ENCODE results near the gene DGKG.

Gene DGKG

GRCh38 chr3:186318135-186318534 is 43.9 kb downstream of the DGKG start:
- DNase-seq (ENCODE audit: low spot score): peak; percentile 37

- DNase-seq (ENCODE audit: low spot score): no peak
Observed at GRCh38 chr3:186317478-186317877, 44.6 kb downstream of the DGKG start.

GRCh38 chr3:186316666-186317260 is 45.3 kb downstream of the DGKG start:
- DNase-seq (ENCODE audit: low spot score): no peak

- DNase-seq (ENCODE audit: low spot score): no peak
Observed at GRCh38 chr3:186315581-186316354, 46.3 kb downstream of the DGKG start.

GRCh38 chr3:186314896-186315295 is 47.1 kb downstream of the DGKG start:
- DNase-seq (ENCODE audit: low spot score): no peak

- DNase-seq (ENCODE audit: low spot score): no peak
Observed at GRCh38 chr3:186311441-186311840, 50.6 kb downstream of the DGKG start.

GRCh38 chr3:186308549-186308948 is 53.5 kb downstream of the DGKG start:
- no peak for DNase-seq (ENCODE audit: low spot score)

- DNase-seq (ENCODE audit: low spot score): no peak
Observed at GRCh38 chr3:186307594-186308221, 54.3 kb downstream of the DGKG start.

- DNase-seq (ENCODE audit: low spot score): no peak
Observed at GRCh38 chr3:186305286-186305685, 56.7 kb downstream of the DGKG start.

GRCh38 chr3:186303965-186304364 is 58.1 kb downstream of the DGKG start:
- no peak for DNase-seq (ENCODE audit: low spot score)

GRCh38 chr3:186299327-186299726 is 62.7 kb downstream of the DGKG start:
- no peak for DNase-seq (ENCODE audit: low spot score)

GRCh38 chr3:186298876-186299275 is 63.2 kb downstream of the DGKG start:
- no peak for DNase-seq (ENCODE audit: low spot score)

GRCh38 chr3:186290796-186291195 is 71.2 kb downstream of the DGKG start:
- DNase-seq (ENCODE audit: low spot score): no peak

- peak; percentile 83 for DNase-seq (ENCODE audit: low spot score)
Observed at GRCh38 chr3:186287711-186288110, 74.3 kb downstream of the DGKG start.

- peak; percentile 44 for DNase-seq (ENCODE audit: low spot score)
Observed at GRCh38 chr3:186286114-186286513, 75.9 kb downstream of the DGKG start.

GRCh38 chr3:186284661-186285060 is 77.4 kb downstream of the DGKG start:
- no peak for DNase-seq (ENCODE audit: low spot score)

- DNase-seq (ENCODE audit: low spot score): no peak
Observed at GRCh38 chr3:186284349-186284652, 77.7 kb downstream of the DGKG start.

- DNase-seq (ENCODE audit: low spot score): peak; percentile 62
Observed at GRCh38 chr3:186283651-186284348, 78.2 kb downstream of the DGKG start.

GRCh38 chr3:186283096-186283495 is 78.9 kb downstream of the DGKG start:
- DNase-seq (ENCODE audit: low spot score): no peak

- DNase-seq (ENCODE audit: low spot score): peak; percentile 71
Observed at GRCh38 chr3:186281176-186281575, 80.9 kb downstream of the DGKG start.

- no peak for DNase-seq (ENCODE audit: low spot score)
Observed at GRCh38 chr3:186280737-186281136, 81.3 kb downstream of the DGKG start.

- peak; percentile 47 for DNase-seq (ENCODE audit: low spot score)
Observed at GRCh38 chr3:186277268-186277909, 84.6 kb downstream of the DGKG start.
